GM23338 (cell line): ENCODE measurements around the gene PDGFRA.

Experiments
- CREB1 ChIP-seq: fragments of 250-450 bp; sonication (Bioruptor Pico); IDR thresholded peaks from 2 replicates; pipeline ENCODE4 v1.5.0; 2020; ENCODE audit warnings: low read depth, mild to moderate bottlenecking, moderate library complexity
- CTCF ChIP-seq, 2 experiments: fragments of 200-600 bp in 1 of 2; sonication (generic) in 1 of 2; conservative IDR thresholded peaks; 2 replicates each; pipeline versions ENCODE4 v1.5.1 to v1.6.1; 2016 to 2017; ENCODE audit warnings: antibody characterized with exemption in 2 of 2, low read depth in 2 of 2, mild to moderate bottlenecking in 2 of 2, moderate library complexity in 1 of 2
- EZH2 ChIP-seq: fragments of 200-600 bp; sonication (generic); IDR thresholded peaks from one replicate; pipeline ENCODE4 v1.8.0; 2017; ENCODE audit warnings: antibody characterized with exemption, mild to moderate bottlenecking, low read depth; ENCODE audit not compliant: unreplicated experiment
- EZH2phosphoT487 ChIP-seq: fragments of 200-600 bp; sonication (generic); IDR thresholded peaks from one replicate; pipeline ENCODE4 v1.8.1; 2018; ENCODE audit warnings: antibody characterized with exemption; ENCODE audit not compliant: unreplicated experiment
- POLR2AphosphoS5 ChIP-seq: IDR thresholded peaks from 2 replicates; pipeline ENCODE4 v1.6.1; 2016; ENCODE audit warnings: antibody characterized with exemption, low read depth
- TF ChIP-seq, protein P1 (sequence below): IDR thresholded peaks from one replicate; pipeline ENCODE4 v1.6.1; 2018; ENCODE audit warnings: antibody characterized with exemption; ENCODE audit not compliant: unreplicated experiment
- TF ChIP-seq, protein P2 (sequence below): IDR thresholded peaks from 2 replicates; pipeline ENCODE4 v1.6.1; 2016; ENCODE audit warnings: antibody characterized with exemption

- TF ChIP-seq CTCF (conservative IDR thresholded peaks at IDR 0.05; ENCODE audit: low read depth in 2 of 2) (no peak), EZH2phosphoT487 (no peak), POLR2AphosphoS5 (no peak), CREB1 (CRISPR knock-in tag) (no peak), EZH2 (no peak)
- TF ChIP-seq, protein P1, sequence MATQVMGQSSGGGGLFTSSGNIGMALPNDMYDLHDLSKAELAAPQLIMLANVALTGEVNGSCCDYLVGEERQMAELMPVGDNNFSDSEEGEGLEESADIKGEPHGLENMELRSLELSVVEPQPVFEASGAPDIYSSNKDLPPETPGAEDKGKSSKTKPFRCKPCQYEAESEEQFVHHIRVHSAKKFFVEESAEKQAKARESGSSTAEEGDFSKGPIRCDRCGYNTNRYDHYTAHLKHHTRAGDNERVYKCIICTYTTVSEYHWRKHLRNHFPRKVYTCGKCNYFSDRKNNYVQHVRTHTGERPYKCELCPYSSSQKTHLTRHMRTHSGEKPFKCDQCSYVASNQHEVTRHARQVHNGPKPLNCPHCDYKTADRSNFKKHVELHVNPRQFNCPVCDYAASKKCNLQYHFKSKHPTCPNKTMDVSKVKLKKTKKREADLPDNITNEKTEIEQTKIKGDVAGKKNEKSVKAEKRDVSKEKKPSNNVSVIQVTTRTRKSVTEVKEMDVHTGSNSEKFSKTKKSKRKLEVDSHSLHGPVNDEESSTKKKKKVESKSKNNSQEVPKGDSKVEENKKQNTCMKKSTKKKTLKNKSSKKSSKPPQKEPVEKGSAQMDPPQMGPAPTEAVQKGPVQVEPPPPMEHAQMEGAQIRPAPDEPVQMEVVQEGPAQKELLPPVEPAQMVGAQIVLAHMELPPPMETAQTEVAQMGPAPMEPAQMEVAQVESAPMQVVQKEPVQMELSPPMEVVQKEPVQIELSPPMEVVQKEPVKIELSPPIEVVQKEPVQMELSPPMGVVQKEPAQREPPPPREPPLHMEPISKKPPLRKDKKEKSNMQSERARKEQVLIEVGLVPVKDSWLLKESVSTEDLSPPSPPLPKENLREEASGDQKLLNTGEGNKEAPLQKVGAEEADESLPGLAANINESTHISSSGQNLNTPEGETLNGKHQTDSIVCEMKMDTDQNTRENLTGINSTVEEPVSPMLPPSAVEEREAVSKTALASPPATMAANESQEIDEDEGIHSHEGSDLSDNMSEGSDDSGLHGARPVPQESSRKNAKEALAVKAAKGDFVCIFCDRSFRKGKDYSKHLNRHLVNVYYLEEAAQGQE = no peak
- TF ChIP-seq, protein P2, sequence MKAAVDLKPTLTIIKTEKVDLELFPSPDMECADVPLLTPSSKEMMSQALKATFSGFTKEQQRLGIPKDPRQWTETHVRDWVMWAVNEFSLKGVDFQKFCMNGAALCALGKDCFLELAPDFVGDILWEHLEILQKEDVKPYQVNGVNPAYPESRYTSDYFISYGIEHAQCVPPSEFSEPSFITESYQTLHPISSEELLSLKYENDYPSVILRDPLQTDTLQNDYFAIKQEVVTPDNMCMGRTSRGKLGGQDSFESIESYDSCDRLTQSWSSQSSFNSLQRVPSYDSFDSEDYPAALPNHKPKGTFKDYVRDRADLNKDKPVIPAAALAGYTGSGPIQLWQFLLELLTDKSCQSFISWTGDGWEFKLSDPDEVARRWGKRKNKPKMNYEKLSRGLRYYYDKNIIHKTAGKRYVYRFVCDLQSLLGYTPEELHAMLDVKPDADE = no peak
These were observed 8.7 kb downstream of the PDGFRA start for GRCh38 chr4:54237770-54238169.
